NCI-H510A (cell line): ENCODE data around the gene TRIM2.

Experiments
- DNase-seq: peaks from one replicate; lab custom pipeline; 2025; lab: John Stamatoyannopoulos, UW

The TRIM2 gene

DNA sequence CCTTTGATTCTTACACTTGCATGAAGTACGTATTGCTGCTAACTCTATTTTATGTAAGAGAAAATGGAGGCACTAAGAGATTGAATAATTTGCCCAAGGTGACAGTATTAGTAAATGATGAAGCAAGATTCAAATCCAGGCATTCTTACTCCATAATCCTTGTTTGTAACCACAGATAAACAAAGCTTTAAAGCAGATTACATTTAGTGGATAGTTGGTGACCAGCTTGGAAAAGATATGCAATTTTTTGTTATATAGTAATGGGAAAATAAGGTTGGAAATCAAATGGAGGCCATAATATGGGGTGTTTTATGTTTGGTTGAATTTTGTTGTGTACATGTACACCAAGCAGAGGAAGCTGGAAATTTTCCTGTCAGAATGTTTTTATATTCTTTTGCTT, 171.1 kb downstream of the TRIM2 start:
- no peak for DNase-seq

DNA sequence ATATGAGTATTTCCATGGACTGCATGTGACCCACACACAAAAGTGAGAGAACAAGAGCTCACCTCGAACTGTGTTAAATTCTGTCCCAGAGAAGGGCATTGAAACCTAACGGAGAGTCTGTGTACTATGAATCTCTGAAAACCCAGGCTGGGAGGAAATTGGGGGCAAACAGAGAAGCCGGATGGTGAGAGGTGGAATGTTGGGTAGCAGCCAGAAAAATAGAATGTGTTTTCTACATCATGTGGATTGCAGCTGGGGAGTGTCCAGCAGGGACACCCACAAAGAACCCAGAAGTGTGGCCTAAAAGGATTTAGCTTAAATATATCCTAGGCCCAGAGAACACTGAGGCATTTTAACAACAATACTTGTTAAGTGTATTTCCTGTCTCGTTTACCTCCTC, 178.9 kb downstream of the TRIM2 start:
- no peak for DNase-seq

DNA sequence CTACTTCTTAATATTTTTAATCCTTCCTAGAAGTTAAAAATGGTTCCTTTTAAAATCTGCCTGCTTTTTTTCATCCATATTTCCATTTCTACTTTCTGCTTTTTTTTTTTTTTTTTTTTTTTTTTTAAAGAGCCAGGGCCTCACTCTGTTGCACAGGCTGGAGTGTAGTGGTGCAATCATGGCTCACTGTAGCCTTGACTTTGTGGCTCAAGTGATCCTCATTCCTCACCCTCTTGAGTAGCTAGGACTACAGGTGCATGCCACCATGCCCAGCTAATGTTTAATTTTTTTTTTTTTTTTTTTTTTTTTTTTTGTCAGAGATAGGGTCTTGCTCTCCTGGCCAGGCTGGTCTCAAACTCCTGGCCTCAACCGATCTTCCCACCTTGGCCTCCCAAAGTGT, 179.9 kb downstream of the TRIM2 start:
- DNase-seq: no peak

DNA sequence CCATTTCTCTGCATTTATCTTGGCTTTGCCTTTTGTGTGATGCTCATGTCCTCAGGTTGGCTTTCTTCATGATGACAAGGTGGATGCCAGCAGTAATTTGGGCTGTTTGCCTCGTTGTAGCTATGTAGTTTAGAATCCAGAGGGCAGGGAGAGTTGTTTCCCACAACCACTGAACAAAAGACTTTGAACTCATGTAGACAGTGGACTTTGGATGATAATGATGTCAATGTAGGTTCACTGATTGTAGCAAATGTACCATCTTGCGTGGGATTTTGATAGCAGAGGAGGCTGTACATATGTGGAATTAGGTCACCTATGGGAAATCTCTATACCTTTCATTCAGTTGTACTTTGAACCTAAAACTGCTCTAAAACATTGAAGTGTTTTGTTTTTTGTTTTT, 181.5 kb downstream of the TRIM2 start:
- no peak for DNase-seq

DNA sequence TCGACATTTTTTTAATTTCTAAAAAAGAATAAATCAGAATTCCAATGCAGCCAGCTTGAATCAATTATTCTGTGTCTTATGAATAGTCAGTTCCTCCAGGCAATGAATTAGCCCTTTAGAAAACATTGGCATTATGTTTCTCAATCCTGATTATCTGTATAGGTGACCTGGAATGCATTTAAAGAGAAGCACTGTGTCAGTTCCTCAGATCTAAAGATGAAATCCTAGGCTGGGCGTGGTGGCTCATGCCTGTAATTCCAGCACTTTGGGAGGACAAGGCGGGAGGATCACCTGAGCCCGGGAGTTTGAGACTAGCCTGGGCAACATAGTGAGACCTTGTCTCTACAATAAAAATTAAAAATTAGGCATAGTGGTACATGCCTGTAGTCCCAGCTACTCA, 183.7 kb downstream of the TRIM2 start:
- DNase-seq: no peak
